HEK293 (cell line): ENCODE data around the gene HADHA.

ENCODE experiments used
- BCL11B ChIP-seq: fragments of 450-650 bp; formaldehyde crosslinking; IDR thresholded peaks from 2 replicates; pipeline ENCODE4 v1.5.1; 2016; ENCODE audit warnings: low read depth, missing biosample characterization, missing genetic modification characterization
- KLF1 ChIP-seq: fragments of 450-650 bp; formaldehyde crosslinking; IDR thresholded peaks from 2 replicates; pipeline ENCODE4 v1.5.1; 2016; ENCODE audit warnings: missing biosample characterization, missing genetic modification characterization
- KLF10 ChIP-seq: fragments of 450-650 bp; IDR thresholded peaks from 2 replicates; pipeline ENCODE4 v1.5.1; 2018; ENCODE audit warnings: missing biosample characterization, mild to moderate bottlenecking, missing genetic modification characterization
- KLF16 ChIP-seq: fragments of 450-650 bp; formaldehyde crosslinking; IDR thresholded peaks from 2 replicates; pipeline ENCODE4 v1.5.1; 2017; ENCODE audit warnings: missing biosample characterization, missing genetic modification characterization
- SCRT1 ChIP-seq: fragments of 450-650 bp; formaldehyde crosslinking; IDR thresholded peaks from 2 replicates; pipeline ENCODE4 v1.5.1; 2016; ENCODE audit warnings: missing biosample characterization, missing genetic modification characterization, borderline replicate concordance
- SP3 ChIP-seq: fragments of 450-650 bp; formaldehyde crosslinking; IDR thresholded peaks from 2 replicates; pipeline ENCODE4 v1.5.1; 2016; ENCODE audit warnings: missing biosample characterization, missing genetic modification characterization
- YY1 ChIP-seq: fragments of 450-650 bp; formaldehyde crosslinking; IDR thresholded peaks from 2 replicates; pipeline ENCODE4 v1.5.1; 2018; ENCODE audit warnings: missing biosample characterization, missing genetic modification characterization
- YY2 ChIP-seq: fragments of 450-650 bp; formaldehyde crosslinking; IDR thresholded peaks from 2 replicates; pipeline ENCODE4 v1.5.1; 2016; ENCODE audit warnings: missing biosample characterization, missing genetic modification characterization
- ZBTB17 ChIP-seq: fragments of 450-650 bp; formaldehyde crosslinking; IDR thresholded peaks from 2 replicates; pipeline ENCODE4 v1.5.1; 2016; ENCODE audit warnings: missing biosample characterization, missing genetic modification characterization
- ZFHX2 ChIP-seq: fragments of 450-650 bp; formaldehyde crosslinking; conservative IDR thresholded peaks from 2 replicates; pipeline ENCODE4 v1.5.1; 2016; ENCODE audit warnings: missing biosample characterization, missing genetic modification characterization
- ZFP69B ChIP-seq: fragments of 450-650 bp; formaldehyde crosslinking; IDR thresholded peaks from 2 replicates; pipeline ENCODE4 v1.5.1; 2016; ENCODE audit warnings: missing biosample characterization, missing genetic modification characterization
- ZNF350 ChIP-seq: fragments of 450-650 bp; formaldehyde crosslinking; IDR thresholded peaks from 2 replicates; pipeline ENCODE4 v1.5.0; 2017; ENCODE audit warnings: missing biosample characterization, mild to moderate bottlenecking, missing genetic modification characterization
- ZNF391 ChIP-seq: fragments of 450-650 bp; formaldehyde crosslinking; IDR thresholded peaks from 2 replicates; pipeline ENCODE4 v1.5.1; 2016; ENCODE audit warnings: low read depth, missing biosample characterization, missing genetic modification characterization, borderline replicate concordance
- ZNF433 ChIP-seq: fragments of 450-650 bp; formaldehyde crosslinking; IDR thresholded peaks from 2 replicates; pipeline ENCODE4 v1.5.1; 2016; ENCODE audit warnings: missing biosample characterization, missing genetic modification characterization, low read depth
- ZNF449 ChIP-seq: fragments of 450-650 bp; formaldehyde crosslinking; IDR thresholded peaks from 2 replicates; pipeline ENCODE4 v1.5.1; 2017; ENCODE audit warnings: missing biosample characterization, mild to moderate bottlenecking, missing genetic modification characterization, moderate library complexity
- ZNF501 ChIP-seq: fragments of 450-650 bp; formaldehyde crosslinking; IDR thresholded peaks from 2 replicates; pipeline ENCODE4 v1.5.1; 2016; ENCODE audit warnings: missing biosample characterization, missing genetic modification characterization
- ZNF600 ChIP-seq: fragments of 450-650 bp; formaldehyde crosslinking; IDR thresholded peaks from 2 replicates; pipeline ENCODE4 v1.5.1; 2016; ENCODE audit warnings: missing biosample characterization, missing genetic modification characterization
- ZNF624 ChIP-seq: fragments of 450-650 bp; formaldehyde crosslinking; IDR thresholded peaks from 2 replicates; pipeline ENCODE4 v1.5.1; 2017; ENCODE audit warnings: missing biosample characterization, missing genetic modification characterization
- ZNF704 ChIP-seq: fragments of 450-650 bp; formaldehyde crosslinking; IDR thresholded peaks from 2 replicates; pipeline ENCODE4 v1.5.1; 2016; ENCODE audit warnings: missing biosample characterization, missing genetic modification characterization
- ZNF76 ChIP-seq: fragments of 450-650 bp; formaldehyde crosslinking; IDR thresholded peaks from 2 replicates; pipeline ENCODE4; 2016; ENCODE audit warnings: low read depth, missing biosample characterization, missing genetic modification characterization, borderline replicate concordance
- ZSCAN23 ChIP-seq: fragments of 450-650 bp; formaldehyde crosslinking; IDR thresholded peaks from 2 replicates; pipeline ENCODE4 v1.5.1; 2016; ENCODE audit warnings: missing biosample characterization, missing genetic modification characterization
- TF ChIP-seq, protein P1 (sequence below): fragments of 450-650 bp; formaldehyde crosslinking; IDR thresholded peaks from 2 replicates; pipeline ENCODE4 v1.5.1; 2016; ENCODE audit warnings: missing biosample characterization, missing genetic modification characterization
- TF ChIP-seq, protein P2 (sequence below): fragments of 450-650 bp; formaldehyde crosslinking; conservative IDR thresholded peaks from 2 replicates; pipeline ENCODE4 v1.5.1; 2016; ENCODE audit warnings: low read depth, missing biosample characterization, missing genetic modification characterization
- TF ChIP-seq, protein P3 (sequence below): fragments of 450-650 bp; formaldehyde crosslinking; optimal IDR thresholded peaks from 2 replicates; pipeline ENCODE3; 2016; ENCODE audit warnings: missing biosample characterization, mild to moderate bottlenecking, missing genetic modification characterization
- TF ChIP-seq, protein P4 (sequence below): fragments of 450-650 bp; formaldehyde crosslinking; IDR thresholded peaks from 2 replicates; pipeline ENCODE4 v1.5.1; 2016; ENCODE audit warnings: missing biosample characterization, missing genetic modification characterization, borderline replicate concordance

The HADHA gene

DNA sequence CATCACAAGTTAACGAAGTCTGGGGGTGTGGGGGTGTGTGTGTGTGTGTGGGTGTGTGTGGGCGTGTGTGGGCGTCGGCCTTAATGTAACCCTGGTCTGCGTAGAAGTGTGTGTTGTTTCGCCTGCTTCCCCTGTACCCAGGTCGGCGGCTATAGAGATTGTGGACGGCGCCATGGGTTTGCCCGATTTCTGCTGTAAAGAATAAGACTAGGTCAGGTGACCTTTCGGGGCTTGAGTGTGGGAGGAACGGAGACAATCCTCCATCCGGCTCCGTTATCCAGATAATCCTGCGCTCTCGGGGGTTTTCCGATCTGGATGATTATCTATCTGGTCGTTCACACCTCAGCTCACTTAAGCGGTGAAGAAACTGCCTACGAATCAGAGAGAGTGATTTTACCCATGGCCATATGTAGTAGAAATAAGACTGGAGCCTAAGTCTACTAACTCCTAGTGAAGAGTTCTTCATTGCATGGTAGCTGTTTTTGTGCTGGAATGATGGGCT, 850 bp upstream of the HADHA start (continued):
- TF ChIP-seq, protein P1, sequence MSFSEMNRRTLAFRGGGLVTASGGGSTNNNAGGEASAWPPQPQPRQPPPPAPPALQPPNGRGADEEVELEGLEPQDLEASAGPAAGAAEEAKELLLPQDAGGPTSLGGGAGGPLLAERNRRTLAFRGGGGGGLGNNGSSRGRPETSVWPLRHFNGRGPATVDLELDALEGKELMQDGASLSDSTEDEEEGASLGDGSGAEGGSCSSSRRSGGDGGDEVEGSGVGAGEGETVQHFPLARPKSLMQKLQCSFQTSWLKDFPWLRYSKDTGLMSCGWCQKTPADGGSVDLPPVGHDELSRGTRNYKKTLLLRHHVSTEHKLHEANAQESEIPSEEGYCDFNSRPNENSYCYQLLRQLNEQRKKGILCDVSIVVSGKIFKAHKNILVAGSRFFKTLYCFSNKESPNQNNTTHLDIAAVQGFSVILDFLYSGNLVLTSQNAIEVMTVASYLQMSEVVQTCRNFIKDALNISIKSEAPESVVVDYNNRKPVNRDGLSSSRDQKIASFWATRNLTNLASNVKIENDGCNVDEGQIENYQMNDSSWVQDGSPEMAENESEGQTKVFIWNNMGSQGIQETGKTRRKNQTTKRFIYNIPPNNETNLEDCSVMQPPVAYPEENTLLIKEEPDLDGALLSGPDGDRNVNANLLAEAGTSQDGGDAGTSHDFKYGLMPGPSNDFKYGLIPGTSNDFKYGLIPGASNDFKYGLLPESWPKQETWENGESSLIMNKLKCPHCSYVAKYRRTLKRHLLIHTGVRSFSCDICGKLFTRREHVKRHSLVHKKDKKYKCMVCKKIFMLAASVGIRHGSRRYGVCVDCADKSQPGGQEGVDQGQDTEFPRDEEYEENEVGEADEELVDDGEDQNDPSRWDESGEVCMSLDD = peak; percentile 51; the same call in 1 of the 2 replicates
- TF ChIP-seq ZNF624 (tag by site-specific recombination) (no peak), ZNF600 (tag by site-specific recombination) (peak; percentile 10), ZSCAN23 (tag by site-specific recombination) (no peak), KLF16 (tag by site-specific recombination) (peak; percentile 15; the same call in 1 of the 2 replicates), ZNF350 (tag by site-specific recombination) (no peak), YY1 (tag by site-specific recombination) (no peak), KLF1 (tag by site-specific recombination) (peak; percentile 97), ZNF704 (tag by site-specific recombination) (no peak), ZNF449 (tag by site-specific recombination) (no peak), ZBTB17 (tag by site-specific recombination) (peak; percentile 99), YY2 (peak; percentile 26; the same call in 1 of the 2 replicates), SP3 (tag by site-specific recombination) (0 out of 2 replicates have a peak, but pooled peaks have one; percentile 9), SCRT1 (tag by site-specific recombination) (no peak), ZFHX2 (peak; percentile 97), ZNF391 (tag by site-specific recombination) (peak; percentile 78; the same call in 1 of the 2 replicates), KLF10 (peak; percentile 70), ZFP69B (tag by site-specific recombination) (0 out of 2 replicates have a peak, but pooled peaks have one; percentile 18), ZNF501 (peak; percentile 16; the same call in 1 of the 2 replicates), ZNF433 (no peak), BCL11B (tag by site-specific recombination) (0 out of 2 replicates have a peak, but pooled peaks have one; percentile 70), ZNF76 (tag by site-specific recombination) (no peak)
- TF ChIP-seq, protein P2, sequence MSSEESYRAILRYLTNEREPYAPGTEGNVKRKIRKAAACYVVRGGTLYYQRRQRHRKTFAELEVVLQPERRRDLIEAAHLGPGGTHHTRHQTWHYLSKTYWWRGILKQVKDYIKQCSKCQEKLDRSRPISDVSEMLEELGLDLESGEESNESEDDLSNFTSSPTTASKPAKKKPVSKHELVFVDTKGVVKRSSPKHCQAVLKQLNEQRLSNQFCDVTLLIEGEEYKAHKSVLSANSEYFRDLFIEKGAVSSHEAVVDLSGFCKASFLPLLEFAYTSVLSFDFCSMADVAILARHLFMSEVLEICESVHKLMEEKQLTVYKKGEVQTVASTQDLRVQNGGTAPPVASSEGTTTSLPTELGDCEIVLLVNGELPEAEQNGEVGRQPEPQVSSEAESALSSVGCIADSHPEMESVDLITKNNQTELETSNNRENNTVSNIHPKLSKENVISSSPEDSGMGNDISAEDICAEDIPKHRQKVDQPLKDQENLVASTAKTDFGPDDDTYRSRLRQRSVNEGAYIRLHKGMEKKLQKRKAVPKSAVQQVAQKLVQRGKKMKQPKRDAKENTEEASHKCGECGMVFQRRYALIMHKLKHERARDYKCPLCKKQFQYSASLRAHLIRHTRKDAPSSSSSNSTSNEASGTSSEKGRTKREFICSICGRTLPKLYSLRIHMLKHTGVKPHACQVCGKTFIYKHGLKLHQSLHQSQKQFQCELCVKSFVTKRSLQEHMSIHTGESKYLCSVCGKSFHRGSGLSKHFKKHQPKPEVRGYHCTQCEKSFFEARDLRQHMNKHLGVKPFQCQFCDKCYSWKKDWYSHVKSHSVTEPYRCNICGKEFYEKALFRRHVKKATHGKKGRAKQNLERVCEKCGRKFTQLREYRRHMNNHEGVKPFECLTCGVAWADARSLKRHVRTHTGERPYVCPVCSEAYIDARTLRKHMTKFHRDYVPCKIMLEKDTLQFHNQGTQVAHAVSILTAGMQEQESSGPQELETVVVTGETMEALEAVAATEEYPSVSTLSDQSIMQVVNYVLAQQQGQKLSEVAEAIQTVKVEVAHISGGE = peak; percentile 19; the same call in 1 of the 2 replicates
- TF ChIP-seq, protein P3, sequence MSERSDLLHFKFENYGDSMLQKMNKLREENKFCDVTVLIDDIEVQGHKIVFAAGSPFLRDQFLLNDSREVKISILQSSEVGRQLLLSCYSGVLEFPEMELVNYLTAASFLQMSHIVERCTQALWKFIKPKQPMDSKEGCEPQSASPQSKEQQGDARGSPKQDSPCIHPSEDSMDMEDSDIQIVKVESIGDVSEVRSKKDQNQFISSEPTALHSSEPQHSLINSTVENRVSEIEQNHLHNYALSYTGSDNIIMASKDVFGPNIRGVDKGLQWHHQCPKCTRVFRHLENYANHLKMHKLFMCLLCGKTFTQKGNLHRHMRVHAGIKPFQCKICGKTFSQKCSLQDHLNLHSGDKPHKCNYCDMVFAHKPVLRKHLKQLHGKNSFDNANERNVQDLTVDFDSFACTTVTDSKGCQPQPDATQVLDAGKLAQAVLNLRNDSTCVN (tag by site-specific recombination) = peak; percentile 1
- TF ChIP-seq, protein P4, sequence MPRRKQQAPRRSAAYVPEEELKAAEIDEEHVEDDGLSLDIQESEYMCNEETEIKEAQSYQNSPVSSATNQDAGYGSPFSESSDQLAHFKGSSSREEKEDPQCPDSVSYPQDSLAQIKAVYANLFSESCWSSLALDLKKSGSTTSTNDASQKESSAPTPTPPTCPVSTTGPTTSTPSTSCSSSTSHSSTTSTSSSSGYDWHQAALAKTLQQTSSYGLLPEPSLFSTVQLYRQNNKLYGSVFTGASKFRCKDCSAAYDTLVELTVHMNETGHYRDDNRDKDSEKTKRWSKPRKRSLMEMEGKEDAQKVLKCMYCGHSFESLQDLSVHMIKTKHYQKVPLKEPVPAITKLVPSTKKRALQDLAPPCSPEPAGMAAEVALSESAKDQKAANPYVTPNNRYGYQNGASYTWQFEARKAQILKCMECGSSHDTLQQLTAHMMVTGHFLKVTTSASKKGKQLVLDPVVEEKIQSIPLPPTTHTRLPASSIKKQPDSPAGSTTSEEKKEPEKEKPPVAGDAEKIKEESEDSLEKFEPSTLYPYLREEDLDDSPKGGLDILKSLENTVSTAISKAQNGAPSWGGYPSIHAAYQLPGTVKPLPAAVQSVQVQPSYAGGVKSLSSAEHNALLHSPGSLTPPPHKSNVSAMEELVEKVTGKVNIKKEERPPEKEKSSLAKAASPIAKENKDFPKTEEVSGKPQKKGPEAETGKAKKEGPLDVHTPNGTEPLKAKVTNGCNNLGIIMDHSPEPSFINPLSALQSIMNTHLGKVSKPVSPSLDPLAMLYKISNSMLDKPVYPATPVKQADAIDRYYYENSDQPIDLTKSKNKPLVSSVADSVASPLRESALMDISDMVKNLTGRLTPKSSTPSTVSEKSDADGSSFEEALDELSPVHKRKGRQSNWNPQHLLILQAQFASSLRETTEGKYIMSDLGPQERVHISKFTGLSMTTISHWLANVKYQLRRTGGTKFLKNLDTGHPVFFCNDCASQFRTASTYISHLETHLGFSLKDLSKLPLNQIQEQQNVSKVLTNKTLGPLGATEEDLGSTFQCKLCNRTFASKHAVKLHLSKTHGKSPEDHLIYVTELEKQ (tag by site-specific recombination) = no peak
